ENCODE results near the gene REEP2.
"Not testable (repeated sequence)": the region's sequence is repeated elsewhere in the genome, so short reads cannot be mapped to it uniquely, and the experiment has no call there.

The REEP2 gene

GRCh38 chr5:138438724-138439476, at the start of gene REEP2:
Gene REEP2, plus strand, starts transcription at chr5:138439057. Its CDS starts 152 bp downstream, at chr5:138439209.
- FAIRE-seq: no peak

GRCh38 chr5:138389332-138389731, 49.5 kb upstream of the REEP2 start:
- no peak for FAIRE-seq

- FAIRE-seq: not testable (repeated sequence)
These were observed 48.9 kb upstream of the REEP2 start for GRCh38 chr5:138389911-138390310.

- FAIRE-seq: no peak
These were observed 46.9 kb upstream of the REEP2 start for GRCh38 chr5:138391859-138392386.

GRCh38 chr5:138402640-138403039, 36.2 kb upstream of the REEP2 start:
- FAIRE-seq: no peak

GRCh38 chr5:138408023-138408422, 30.8 kb upstream of the REEP2 start:
- FAIRE-seq: no peak

GRCh38 chr5:138410996-138411640, 27.7 kb upstream of the REEP2 start:
- not testable (repeated sequence) for FAIRE-seq

GRCh38 chr5:138418444-138418843, 20.4 kb upstream of the REEP2 start:
- FAIRE-seq: no peak

- FAIRE-seq: no peak
These were observed 13.8 kb upstream of the REEP2 start for GRCh38 chr5:138425079-138425478.

GRCh38 chr5:138435943-138436342, 2.9 kb upstream of the REEP2 start:
- FAIRE-seq: no peak

- FAIRE-seq: no peak
These were observed 694 bp upstream of the REEP2 start for GRCh38 chr5:138438003-138438723.

GRCh38 chr5:138439477-138440158, 761 bp downstream of the REEP2 start:
- no peak for FAIRE-seq

GRCh38 chr5:138440159-138441073, 1.6 kb downstream of the REEP2 start:
- FAIRE-seq: no peak

- FAIRE-seq: no peak
These were observed 2.4 kb downstream of the REEP2 start for GRCh38 chr5:138441221-138441620.

GRCh38 chr5:138444078-138444773, 5.4 kb downstream of the REEP2 start:
- FAIRE-seq: no peak

- no peak for FAIRE-seq
These were observed 6.1 kb downstream of the REEP2 start for GRCh38 chr5:138444774-138445546.

- FAIRE-seq: no peak
These were observed 6.9 kb downstream of the REEP2 start for GRCh38 chr5:138445547-138446271.

- no peak for FAIRE-seq
These were observed 9.2 kb downstream of the REEP2 start for GRCh38 chr5:138448070-138448469.

All from TTC549 (cell line).